Naive B cell (primary cell): ENCODE results near the gene SNHG17. TPM values are rescaled to one million over a fixed set of nuclear protein-coding genes. Genes with fewer than 3 reads are reported as not detected.
"Not testable (repeated sequence)": the region's sequence is repeated elsewhere in the genome, so short reads cannot be mapped to it uniquely, and the experiment has no call there.

Experiments used
- ATAC-seq, 2 donors: fragments of 150-1000 bp; cut with Tn5 transposase; 2 replicates each; pipeline ENCODE4 v1.10.0; 2021; ENCODE audit warnings: low read depth in 2 of 2, mild to moderate bottlenecking in 2 of 2, moderate library complexity in 2 of 2
- DNase-seq: peaks from one replicate; pipeline ENCODE4 v3.0.0; 2022
- H3K27ac Mint-ChIP-seq, 6 donors: one replicate each; pipeline ENCODE4 v1.8.0; 2020 to 2022; ENCODE audit warnings: mild to moderate bottlenecking in 6 of 6, mixed read lengths in 6 of 6, moderate library complexity in 5 of 6, inconsistent platforms in 2 of 6
- H3K27me3 Mint-ChIP-seq, 3 donors: one replicate each; pipeline ENCODE4 v1.8.0; 2021 to 2022; ENCODE audit warnings: mixed read lengths in 3 of 3, mild to moderate bottlenecking in 1 of 3
- H3K36me3 Mint-ChIP-seq, 2 donors: one replicate each; pipeline ENCODE4 v1.8.0; 2020 to 2022; ENCODE audit warnings: mixed read lengths in 2 of 2, inconsistent platforms in 1 of 2, mild to moderate bottlenecking in 1 of 2
- H3K4me1 Mint-ChIP-seq, 3 donors: one replicate each; pipeline ENCODE4 v1.8.0; 2020 to 2022; ENCODE audit warnings: mixed read lengths in 3 of 3, inconsistent platforms in 1 of 3, mild to moderate bottlenecking in 1 of 3, moderate library complexity in 1 of 3
- H3K4me3 Mint-ChIP-seq, 8 donors: one replicate each; pipeline ENCODE4 v1.8.0; 2020 to 2022; ENCODE audit warnings: mild to moderate bottlenecking in 8 of 8, mixed read lengths in 8 of 8, moderate library complexity in 8 of 8, inconsistent platforms in 2 of 8
- H3K9me3 Mint-ChIP-seq, 7 donors: one replicate each; pipeline ENCODE4 v1.8.0; 2020 to 2022; ENCODE audit warnings: mixed read lengths in 7 of 7, mild to moderate bottlenecking in 5 of 7, inconsistent platforms in 2 of 7, moderate library complexity in 1 of 7
- polyA plus RNA-seq, 6 donors: library from polyadenylated mRNA; unstranded; fragments of 300-500 nt; fragmentation: Illumina TruSeq; gene quantifications; one replicate each; pipeline ENCODE4 v1.2.3, GENCODE V29; 2021; ENCODE audit warnings: low read depth in 6 of 6

Gene SNHG17
- polyA plus RNA-seq, 6 donors from 2014 or later, result 25.8 to 100.0 (median 56.5) TPM

GRCh38 chr20:38445381-38445796 is 10.3 kb upstream of the SNHG17 start:
- H3K27ac Mint-ChIP-seq, result no peak overlapping the region
- peaks cover 0 to 1% (median 0%) of the 10 kb centered on the region in 7 donors for H3K9me3 Mint-ChIP-seq
- H3K4me3 Mint-ChIP-seq, result peak overlapping the region in 3 of 8 donors; percentile 26 to 68 (median 32)
- no peak for ATAC-seq
- no peak for DNase-seq
- H3K36me3 Mint-ChIP-seq, result peaks cover 11 to 13% of the 10 kb centered on the region in 2 donors
- peaks cover 9 to 23% (median 16%) of the 10 kb centered on the region in 3 donors for H3K27me3 Mint-ChIP-seq
- H3K4me1 Mint-ChIP-seq, result peaks cover 25 to 33% (median 32%) of the 10 kb centered on the region in 3 donors

- Mint-ChIP-seq H3K36me3 (no peaks in the 10 kb centered on the region), H3K27ac (no peak overlapping the region), H3K4me3 (no peak overlapping the region), H3K4me1 (peaks cover 3 to 10% (median 7%) of the 10 kb centered on the region in 3 donors), H3K27me3 (peaks cover 9 to 43% (median 32%) of the 10 kb centered on the region in 3 donors), H3K9me3 (peaks cover 0 to 1% (median 0%) of the 10 kb centered on the region in 7 donors)
- no peak for ATAC-seq
- DNase-seq, result no peak
Observed at GRCh38 chr20:38441916-38442315, 6.8 kb upstream of the SNHG17 start.

- not testable (repeated sequence) for DNase-seq, ATAC-seq, H3K4me1 Mint-ChIP-seq, H3K4me3 Mint-ChIP-seq, H3K9me3 Mint-ChIP-seq, H3K27ac Mint-ChIP-seq, H3K36me3 Mint-ChIP-seq
- peaks cover 9 to 43% (median 32%) of the 10 kb centered on the region in 3 donors for H3K27me3 Mint-ChIP-seq
Observed at GRCh38 chr20:38441110-38441509, 6.0 kb upstream of the SNHG17 start.

- ATAC-seq, result no peak
- H3K36me3 Mint-ChIP-seq, result no peaks in the 10 kb centered on the region
- H3K4me1 Mint-ChIP-seq, result peaks cover 12 to 26% (median 16%) of the 10 kb centered on the region in 3 donors
- DNase-seq, result no peak
- no peak overlapping the region for H3K27ac Mint-ChIP-seq
- H3K4me3 Mint-ChIP-seq, result no peak overlapping the region
- no peaks in the 10 kb centered on the region for H3K9me3 Mint-ChIP-seq
- H3K27me3 Mint-ChIP-seq, result peaks cover 9 to 40% (median 28%) of the 10 kb centered on the region in 3 donors
Observed at GRCh38 chr20:38437796-38438195, 2.7 kb upstream of the SNHG17 start.

GRCh38 chr20:38435555-38435939 is 419 bp upstream of the SNHG17 start:
- Mint-ChIP-seq H3K9me3 (no peaks in the 10 kb centered on the region), H3K27me3 (peaks cover 0 to 21% (median 15%) of the 10 kb centered on the region in 3 donors), H3K4me1 (peaks cover 25 to 39% (median 34%) of the 10 kb centered on the region in 3 donors), H3K27ac (peak overlapping the region in 5 of 6 donors; percentile 86 to 97 (median 93)), H3K36me3 (peaks cover 12 to 13% of the 10 kb centered on the region in 2 donors), H3K4me3 (peak overlapping the region; percentile 87 to 96 (median 96))
- no peak for ATAC-seq
- no peak for DNase-seq

- H3K27me3 Mint-ChIP-seq, result peaks cover 0 to 17% (median 13%) of the 10 kb centered on the region in 3 donors
- ATAC-seq (peak; percentile 31 to 42), DNase-seq (peak; percentile 14)
- H3K4me3 Mint-ChIP-seq, result peak overlapping the region; percentile 87 to 96 (median 96)
- peaks cover 31 to 39% (median 34%) of the 10 kb centered on the region in 3 donors for H3K4me1 Mint-ChIP-seq
- H3K27ac Mint-ChIP-seq, result peak overlapping the region; percentile 72 to 97 (median 94)
- H3K36me3 Mint-ChIP-seq, result peaks cover 13 to 17% of the 10 kb centered on the region in 2 donors
- H3K9me3 Mint-ChIP-seq, result no peaks in the 10 kb centered on the region
Observed at GRCh38 chr20:38434301-38434741, 807 bp downstream of the SNHG17 start.

- H3K36me3 Mint-ChIP-seq, result peaks cover 13 to 21% of the 10 kb centered on the region in 2 donors
Observed at GRCh38 chr20:38433304-38433972, 1.7 kb downstream of the SNHG17 start.

GRCh38 chr20:38432870-38433269 is 2.3 kb downstream of the SNHG17 start:
- Mint-ChIP-seq H3K27ac (peak overlapping the region in 3 of 6 donors; percentile 47 to 88 (median 76)), H3K4me1 (peaks cover 32 to 44% (median 34%) of the 10 kb centered on the region in 3 donors)
- not testable (repeated sequence) for ATAC-seq

More at GRCh38 chr20:38433304-38433972, 1.7 kb downstream of the SNHG17 start:
- peak overlapping the region; percentile 87 to 96 (median 96) for H3K4me3 Mint-ChIP-seq
- H3K9me3 Mint-ChIP-seq, result no peaks in the 10 kb centered on the region
- H3K4me1 Mint-ChIP-seq, result peaks cover 32 to 44% (median 34%) of the 10 kb centered on the region in 3 donors
- H3K27me3 Mint-ChIP-seq, result peaks cover 0 to 8% (median 4%) of the 10 kb centered on the region in 3 donors
- peak overlapping the region; percentile 47 to 97 (median 91) for H3K27ac Mint-ChIP-seq
- ATAC-seq, result no peak
- DNase-seq, result no peak

GRCh38 chr20:38432292-38432691 is 2.8 kb downstream of the SNHG17 start:
- ATAC-seq (no peak), DNase-seq (no peak)
- peak overlapping the region in 2 of 8 donors; percentile 46 to 51 for H3K4me3 Mint-ChIP-seq

More at GRCh38 chr20:38432870-38433269, 2.3 kb downstream of the SNHG17 start:
- peak overlapping the region in 5 of 8 donors; percentile 22 to 96 (median 51) for H3K4me3 Mint-ChIP-seq
- H3K27me3 Mint-ChIP-seq, H3K9me3 Mint-ChIP-seq, DNase-seq: not testable (repeated sequence)
- H3K36me3 Mint-ChIP-seq, result peaks cover 13 to 21% of the 10 kb centered on the region in 2 donors

GRCh38 chr20:38430679-38431325 is 4.3 kb downstream of the SNHG17 start:
- no peak for DNase-seq
- Mint-ChIP-seq H3K9me3 (no peaks in the 10 kb centered on the region), H3K27me3 (no peaks in the 10 kb centered on the region), H3K4me3 (peak overlapping the region in 1 of 8 donors; percentile 46), H3K4me1 (peaks cover 39 to 49% (median 47%) of the 10 kb centered on the region in 3 donors), H3K27ac (peak overlapping the region in 3 of 6 donors; percentile 9 to 71 (median 59)), H3K36me3 (peaks cover 21 to 30% of the 10 kb centered on the region in 2 donors)
- ATAC-seq, result no peak

More at GRCh38 chr20:38432292-38432691, 2.8 kb downstream of the SNHG17 start:
- Mint-ChIP-seq H3K27ac (peak overlapping the region in 2 of 6 donors; percentile 14 to 16), H3K9me3 (no peaks in the 10 kb centered on the region), H3K27me3 (no peaks in the 10 kb centered on the region), H3K4me1 (peaks cover 33 to 44% (median 36%) of the 10 kb centered on the region in 3 donors), H3K36me3 (peaks cover 13 to 23% of the 10 kb centered on the region in 2 donors)

GRCh38 chr20:38429301-38429700 is 5.8 kb downstream of the SNHG17 start:
- Mint-ChIP-seq H3K4me1 (peaks cover 39 to 49% (median 46%) of the 10 kb centered on the region in 3 donors), H3K27me3 (no peaks in the 10 kb centered on the region), H3K9me3 (no peaks in the 10 kb centered on the region), H3K36me3 (peaks cover 21 to 30% of the 10 kb centered on the region in 2 donors), H3K4me3 (no peak overlapping the region), H3K27ac (peak overlapping the region in 3 of 6 donors; percentile 38 to 83 (median 43))
- ATAC-seq (no peak), DNase-seq (no peak)

GRCh38 chr20:38428800-38429199 is 6.3 kb downstream of the SNHG17 start:
- DNase-seq, result no peak
- ATAC-seq, result no peak
- Mint-ChIP-seq H3K9me3 (no peaks in the 10 kb centered on the region), H3K4me1 (peaks cover 35 to 45% (median 44%) of the 10 kb centered on the region in 3 donors), H3K4me3 (no peak overlapping the region), H3K27ac (no peak overlapping the region), H3K27me3 (no peaks in the 10 kb centered on the region), H3K36me3 (peaks cover 21 to 30% of the 10 kb centered on the region in 2 donors)

GRCh38 chr20:38427655-38428023 is 7.5 kb downstream of the SNHG17 start:
- no peak for ATAC-seq
- Mint-ChIP-seq H3K4me1 (peaks cover 32 to 46% (median 36%) of the 10 kb centered on the region in 3 donors), H3K36me3 (peaks cover 23 to 30% of the 10 kb centered on the region in 2 donors), H3K9me3 (no peaks in the 10 kb centered on the region), H3K27ac (peak overlapping the region in 1 of 6 donors; percentile 53), H3K27me3 (no peaks in the 10 kb centered on the region), H3K4me3 (no peak overlapping the region)
- no peak for DNase-seq
